NOMO-1 treated with DMSO at 0.1 percent for 48 hours (cell line): Measurements from ENCODE around the gene FABP7.
"Not testable (repeated sequence)": the region's sequence is repeated elsewhere in the genome, so short reads cannot be mapped to it uniquely, and the experiment has no call there.

ENCODE experiments used
- DNase-seq: peaks from one replicate; lab custom pipeline; 2025; ENCODE audit not compliant: unreplicated experiment; lab: John Stamatoyannopoulos, UW

The FABP7 gene

GRCh38 chr6:122779667-122780066 lies at the start of gene FABP7:
Gene FABP7, plus strand, starts transcription at chr6:122779716. Its CDS starts 79 bp downstream, at chr6:122779795.
- DNase-seq: no peak

- no peak for DNase-seq
These were observed 49.2 kb upstream of the FABP7 start for GRCh38 chr6:122730334-122730733.

- DNase-seq: peak; percentile 66
These were observed 48.6 kb upstream of the FABP7 start for GRCh38 chr6:122730775-122731386.

- peak; percentile 63 for DNase-seq
These were observed 46.3 kb upstream of the FABP7 start for GRCh38 chr6:122733259-122733658.

- no peak for DNase-seq
These were observed 44.8 kb upstream of the FABP7 start for GRCh38 chr6:122734529-122735395.

- no peak for DNase-seq
These were observed 43.9 kb upstream of the FABP7 start for GRCh38 chr6:122735582-122735981.

- no peak for DNase-seq
These were observed 43.4 kb upstream of the FABP7 start for GRCh38 chr6:122736163-122736562.

GRCh38 chr6:122736616-122737015 lies 42.9 kb upstream of the FABP7 start:
- DNase-seq: no peak

GRCh38 chr6:122740091-122740490 lies 39.4 kb upstream of the FABP7 start:
- no peak for DNase-seq

- no peak for DNase-seq
These were observed 38.6 kb upstream of the FABP7 start for GRCh38 chr6:122740936-122741335.

GRCh38 chr6:122744247-122744646 lies 35.3 kb upstream of the FABP7 start:
- DNase-seq: peak; percentile 51

GRCh38 chr6:122744856-122745255 lies 34.7 kb upstream of the FABP7 start:
- not testable (repeated sequence) for DNase-seq

- no peak for DNase-seq
These were observed 32.8 kb upstream of the FABP7 start for GRCh38 chr6:122746688-122747087.

GRCh38 chr6:122747573-122747972 lies 31.9 kb upstream of the FABP7 start:
- peak; percentile 64 for DNase-seq

- not testable (repeated sequence) for DNase-seq
These were observed 30.6 kb upstream of the FABP7 start for GRCh38 chr6:122748945-122749344.

GRCh38 chr6:122749451-122750050 lies 30.0 kb upstream of the FABP7 start:
- peak; percentile 33 for DNase-seq

- no peak for DNase-seq
These were observed 28.2 kb upstream of the FABP7 start for GRCh38 chr6:122751326-122751725.

GRCh38 chr6:122752459-122752858 lies 27.1 kb upstream of the FABP7 start:
- peak; percentile 72 for DNase-seq

- no peak for DNase-seq
These were observed 26.4 kb upstream of the FABP7 start for GRCh38 chr6:122753000-122753687.

- DNase-seq: no peak
These were observed 25.8 kb upstream of the FABP7 start for GRCh38 chr6:122753688-122754056.

GRCh38 chr6:122754191-122754731 lies 25.3 kb upstream of the FABP7 start:
- DNase-seq: peak; percentile 21
